SK-N-SH treated with all-trans-retinoic acid at 6 μM for 48 hours (cell line): ENCODE data around the gene SHF.

Experiments
- PATZ1 ChIP-seq: fragments of 250-450 bp; sonication (Bioruptor Pico); IDR thresholded peaks from 2 replicates; pipeline ENCODE4 v1.8.0; 2020; ENCODE audit warnings: mild to moderate bottlenecking, moderate library complexity, borderline replicate concordance
- PPARA ChIP-seq: fragments of 250-450 bp; sonication (Bioruptor Pico); IDR thresholded peaks from 2 replicates; pipeline ENCODE4 v1.5.0; 2020; ENCODE audit warnings: mild to moderate bottlenecking, borderline replicate concordance
- ZNF565 ChIP-seq: fragments of 450-650 bp; formaldehyde crosslinking; conservative IDR thresholded peaks from 2 replicates; pipeline ENCODE4 v1.5.0; 2020; ENCODE audit warnings: low read depth, mild to moderate bottlenecking, moderate library complexity

- TF ChIP-seq PATZ1 (CRISPR knock-in tag) (no peak), ZNF565 (no peak), PPARA (CRISPR knock-in tag) (no peak)
These were observed 10.8 kb upstream of the SHF start for GRCh38 chr15:45198337-45199135.
